Activated CD8-positive, alpha-beta memory T cell treated with anti-CD3 and anti-CD28 coated beads for 48 hours (primary cell): Measurements from ENCODE around the gene PLD5.
"Not testable (repeated sequence)": the region's sequence is repeated elsewhere in the genome, so short reads cannot be mapped to it uniquely, and the experiment has no call there.

Experiments
- DNase-seq, 3 experiments: peaks; one replicate each; pipeline ENCODE4 v3.0.0-alpha.2; 2020; ENCODE audit warnings: low read depth in 2 of 3, low spot score in 2 of 3

The PLD5 gene

GRCh38 chr1:242065813-242066212 is 458.7 kb downstream of the PLD5 start:
- DNase-seq = no peak

GRCh38 chr1:242062271-242062670 is 462.2 kb downstream of the PLD5 start:
- no peak for DNase-seq

GRCh38 chr1:242059976-242060375 is 464.5 kb downstream of the PLD5 start:
- no peak for DNase-seq

GRCh38 chr1:242058582-242058981 is 465.9 kb downstream of the PLD5 start:
- not testable (repeated sequence) for DNase-seq

- DNase-seq = not testable (repeated sequence)
Measured at GRCh38 chr1:242058181-242058580, 466.3 kb downstream of the PLD5 start.

- no peak for DNase-seq
Measured at GRCh38 chr1:242057745-242058115, 466.8 kb downstream of the PLD5 start.

GRCh38 chr1:242056988-242057744 is 467.3 kb downstream of the PLD5 start:
- DNase-seq = no peak

GRCh38 chr1:242055749-242056320 is 468.7 kb downstream of the PLD5 start:
- no peak for DNase-seq

- no peak for DNase-seq
Measured at GRCh38 chr1:242043165-242043564, 481.3 kb downstream of the PLD5 start.

- no peak for DNase-seq
Measured at GRCh38 chr1:242034392-242034791, 490.1 kb downstream of the PLD5 start.

- no peak for DNase-seq
Measured at GRCh38 chr1:242033447-242033846, 491.1 kb downstream of the PLD5 start.
